ENCODE measurements around the gene BCAS3.
A peak's percentile ranks its signal among the peaks of the same experiment; 100 is the strongest.

Gene BCAS3

DNA sequence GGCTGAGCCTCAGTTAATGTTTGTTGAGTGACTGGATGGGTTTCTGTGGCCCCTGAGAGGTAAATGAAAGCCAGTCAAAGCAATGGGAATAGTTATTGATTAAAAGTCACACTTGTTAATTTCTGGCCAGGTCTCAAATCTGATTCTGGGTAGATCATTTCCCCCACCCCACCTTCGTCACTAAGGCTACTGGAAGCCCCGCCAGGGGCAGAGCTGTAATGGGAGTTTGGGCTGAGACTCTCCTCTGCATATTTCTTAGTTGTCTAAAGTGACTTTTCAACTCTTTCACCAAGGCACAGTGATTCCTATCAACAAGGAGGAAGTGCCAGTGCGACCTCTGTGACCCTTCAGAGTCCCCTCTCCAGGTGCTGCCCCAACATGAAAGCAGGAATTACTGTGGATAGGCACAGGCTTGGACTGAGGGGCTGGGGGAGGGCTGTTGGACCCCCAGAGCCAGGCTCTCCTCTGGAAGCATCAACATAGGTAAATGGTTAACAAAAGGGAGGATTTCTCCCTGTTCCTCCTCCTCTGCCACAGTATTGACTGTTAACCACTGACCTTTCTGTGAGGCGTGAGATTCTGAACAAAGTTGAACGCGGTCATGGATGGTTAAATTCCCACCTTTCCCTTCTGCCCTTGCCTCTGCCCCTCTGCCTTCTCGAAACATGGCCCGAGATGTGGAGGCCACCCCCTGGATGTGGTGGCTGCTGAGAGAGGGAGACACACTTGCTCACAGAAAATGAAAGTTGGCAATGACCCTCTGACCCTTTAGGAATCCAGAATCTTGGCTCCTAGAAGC is 701.2 kb downstream of the BCAS3 start:
- DNase-seq, result no peak

DNA sequence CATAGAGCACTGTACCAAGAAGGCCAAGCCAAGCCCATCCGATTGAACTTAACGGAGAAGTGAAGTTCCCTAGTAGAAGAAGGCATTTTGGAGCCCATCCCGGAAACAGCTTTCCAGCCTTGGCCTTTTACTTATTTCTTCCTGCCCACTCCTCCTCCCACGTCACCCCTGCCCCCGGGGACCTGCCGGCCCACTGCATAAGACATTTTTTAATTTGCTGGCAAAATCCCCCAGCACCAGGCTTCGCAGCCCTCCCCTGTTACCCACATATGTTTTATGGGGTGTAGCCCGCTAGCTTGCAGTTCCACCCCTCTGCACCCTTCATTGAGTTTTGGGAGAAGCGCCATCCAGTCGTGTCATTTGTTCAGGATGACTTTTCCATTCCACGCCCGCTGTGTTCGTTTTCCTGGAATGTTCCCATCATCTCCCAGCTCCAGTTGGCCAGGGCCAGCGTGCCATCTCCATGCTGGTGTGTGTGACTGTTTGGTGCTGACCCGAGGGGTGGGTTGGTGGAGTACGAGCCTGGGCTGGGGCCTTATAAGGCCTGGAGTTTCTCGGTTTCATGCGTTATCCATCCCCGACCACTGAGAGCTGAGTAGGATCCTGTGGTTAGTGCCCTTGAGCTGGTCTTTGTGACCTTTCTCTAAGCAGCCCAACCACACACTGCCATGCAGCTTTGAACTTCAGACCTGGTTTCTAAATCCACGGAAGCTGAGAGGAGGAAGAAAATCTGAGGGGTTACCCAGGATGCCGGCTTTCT is 702.0 kb downstream of the BCAS3 start:
- DNase-seq, result no peak

DNA sequence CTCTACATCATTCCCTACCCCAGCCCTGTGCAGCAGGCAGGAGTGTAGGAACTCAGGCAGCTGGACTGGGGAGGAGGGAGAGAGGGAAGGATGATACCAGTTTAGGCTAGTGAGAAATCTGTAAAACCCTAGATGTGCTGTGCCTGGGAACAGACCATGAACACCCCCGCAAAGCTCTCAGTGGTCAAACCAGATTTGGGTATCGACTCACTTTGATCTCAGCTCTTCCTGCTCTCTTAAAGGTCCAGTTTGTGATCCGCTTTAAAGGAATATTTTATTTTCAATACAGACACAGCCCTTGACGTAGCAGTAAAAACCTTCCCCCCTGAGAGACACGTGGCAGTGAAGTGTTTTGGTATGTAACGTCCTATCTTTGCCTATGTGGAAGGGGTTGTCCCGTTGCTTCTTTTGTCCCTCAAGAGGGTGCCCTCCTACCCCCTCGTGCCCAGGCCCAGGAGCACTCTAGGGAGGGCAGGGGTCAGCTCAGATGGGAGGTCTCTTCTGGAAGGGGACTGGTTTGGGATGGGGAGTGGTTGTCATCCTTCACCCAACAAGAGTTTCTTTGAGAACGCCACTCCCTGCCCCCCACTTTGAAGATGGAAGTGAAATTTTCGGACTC is 702.7 kb downstream of the BCAS3 start:
- DNase-seq, result no peak

DNA sequence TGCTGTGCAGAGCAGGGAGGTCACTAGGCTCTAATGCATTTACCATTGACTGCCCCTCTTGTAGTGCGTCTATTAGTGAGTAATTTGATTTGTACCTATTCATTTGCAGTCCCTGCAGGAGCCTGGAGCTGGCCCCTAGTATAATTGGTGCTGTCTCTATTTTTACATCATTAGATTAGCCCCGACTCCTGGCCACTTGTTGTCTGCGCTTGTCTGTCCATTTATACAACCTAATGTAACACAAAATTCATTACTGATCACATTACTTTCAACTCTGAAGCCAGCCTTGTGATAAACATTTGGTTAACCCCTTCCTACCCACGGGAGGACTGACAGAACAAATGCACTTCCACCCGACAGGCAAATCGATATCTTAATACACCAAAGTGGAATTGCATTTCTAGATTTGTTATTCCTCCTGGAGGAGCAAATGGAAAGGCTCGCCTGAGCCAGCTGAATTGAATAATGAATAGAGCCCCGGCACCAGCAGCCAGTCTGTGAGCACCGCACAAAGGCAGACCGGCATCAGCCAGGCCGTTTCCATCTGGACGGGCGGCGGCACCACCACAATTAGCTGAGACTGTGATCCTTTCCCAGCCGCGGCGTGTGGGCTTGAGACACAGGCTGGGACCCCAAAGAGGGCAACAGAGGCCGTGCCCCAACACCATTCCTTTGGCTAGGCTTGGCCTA is 703.3 kb downstream of the BCAS3 start:
- DNase-seq, result no peak

DNA sequence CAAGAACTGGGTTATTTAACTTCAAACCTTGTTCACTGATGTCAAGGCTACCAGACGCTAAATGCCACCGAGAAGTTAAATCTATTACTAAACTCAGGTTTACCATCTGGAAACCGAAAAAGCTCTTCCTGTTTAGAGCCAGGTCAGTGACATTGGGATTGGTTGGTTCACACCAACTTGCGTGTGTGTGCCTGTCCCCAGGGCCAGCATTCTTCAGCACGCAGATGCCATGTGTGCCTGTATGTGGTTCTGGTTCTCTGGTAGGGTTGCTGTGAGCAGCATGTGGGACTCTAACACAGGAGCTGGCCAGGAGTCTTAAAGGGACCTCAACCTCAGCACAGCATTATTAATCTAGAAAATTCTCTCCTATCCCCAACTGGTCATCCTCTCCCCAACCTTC is 703.9 kb downstream of the BCAS3 start:
- DNase-seq, result no peak

DNA sequence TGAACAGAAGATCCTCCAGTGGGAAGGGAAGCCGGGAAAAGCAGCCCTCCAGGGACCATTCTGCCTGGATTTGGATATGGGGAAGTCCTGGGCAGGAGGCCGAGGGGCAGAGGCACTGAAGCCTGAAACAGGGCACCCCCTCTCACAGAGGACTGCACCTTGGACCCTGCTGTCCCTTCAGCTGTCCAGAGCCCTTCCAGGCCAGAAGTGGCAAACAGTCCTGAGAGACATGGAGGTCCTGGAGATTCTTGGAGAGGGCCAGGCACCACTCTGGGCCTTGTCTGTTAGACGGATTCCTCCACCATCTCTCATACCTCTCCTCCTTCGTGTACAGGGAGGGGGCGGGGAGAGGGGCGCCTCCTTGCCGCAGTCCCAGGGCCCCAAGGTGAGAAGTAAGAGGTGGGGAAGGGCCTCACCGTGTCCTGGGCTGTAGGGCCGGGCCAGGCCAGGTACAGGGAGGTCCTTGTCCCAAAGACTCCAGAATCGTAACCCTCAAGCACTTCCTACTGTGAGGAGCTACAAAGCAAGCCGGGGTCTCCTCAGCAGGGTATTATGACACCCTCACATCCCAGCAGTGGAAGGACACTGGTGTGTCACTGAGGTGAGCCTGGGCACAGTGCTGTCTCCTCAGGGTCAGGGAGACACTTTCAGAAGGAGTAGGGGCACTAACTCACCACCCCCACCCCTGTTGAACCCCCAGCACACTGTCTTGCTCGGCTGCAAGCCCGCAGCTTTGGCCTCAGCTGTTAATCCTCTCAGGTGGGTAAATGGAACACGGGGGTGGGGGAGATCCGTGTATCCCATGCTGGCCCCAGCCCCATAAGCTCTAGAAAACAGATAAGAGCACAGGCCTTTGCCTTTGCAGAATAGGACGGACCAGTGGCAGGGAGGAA is 705.4 kb downstream of the BCAS3 start:
- DNase-seq, result no peak

DNA sequence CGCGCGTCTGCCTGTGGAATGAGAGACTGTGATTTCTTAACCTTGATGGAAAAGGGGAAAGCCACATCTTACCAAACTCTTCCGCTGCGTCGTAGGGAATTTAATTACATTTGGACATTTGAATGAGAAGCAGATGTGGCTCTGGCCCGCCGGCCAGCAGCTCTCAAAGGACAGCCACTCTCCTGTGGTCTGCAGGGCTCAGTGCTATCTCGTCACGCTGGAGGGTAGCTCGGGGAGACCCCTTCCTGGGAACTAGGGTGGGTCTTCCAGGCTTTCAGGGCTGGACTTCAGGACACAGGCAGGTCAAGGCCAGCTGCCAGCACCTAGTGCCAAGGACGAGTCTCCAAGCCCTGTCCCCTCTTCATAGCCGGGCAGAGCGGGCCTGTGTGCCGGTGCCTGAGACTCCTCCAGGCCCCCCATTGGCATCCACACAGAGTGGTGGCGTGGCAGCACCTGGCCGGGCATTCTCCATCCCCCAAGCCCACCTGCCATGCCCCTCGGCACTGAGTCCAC is 706.1 kb downstream of the BCAS3 start:
- no peak for DNase-seq

DNA sequence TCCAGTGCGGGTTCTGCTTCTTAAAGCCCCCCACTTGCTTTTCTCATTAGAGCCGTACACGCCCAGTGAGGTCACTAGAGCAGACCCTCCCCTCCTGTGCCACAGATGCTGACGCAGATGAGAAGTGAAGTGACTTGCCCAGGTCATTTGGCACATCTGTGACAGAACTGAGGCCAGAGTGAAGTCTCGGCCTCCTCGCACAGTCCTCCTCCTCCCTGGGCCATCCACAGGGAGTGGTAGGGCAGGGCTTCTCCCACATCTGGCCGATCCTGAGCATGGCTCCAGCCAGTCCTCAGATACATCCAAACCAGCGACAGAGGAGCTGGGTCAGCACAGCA is 706.7 kb downstream of the BCAS3 start:
- DNase-seq, result no peak

DNA sequence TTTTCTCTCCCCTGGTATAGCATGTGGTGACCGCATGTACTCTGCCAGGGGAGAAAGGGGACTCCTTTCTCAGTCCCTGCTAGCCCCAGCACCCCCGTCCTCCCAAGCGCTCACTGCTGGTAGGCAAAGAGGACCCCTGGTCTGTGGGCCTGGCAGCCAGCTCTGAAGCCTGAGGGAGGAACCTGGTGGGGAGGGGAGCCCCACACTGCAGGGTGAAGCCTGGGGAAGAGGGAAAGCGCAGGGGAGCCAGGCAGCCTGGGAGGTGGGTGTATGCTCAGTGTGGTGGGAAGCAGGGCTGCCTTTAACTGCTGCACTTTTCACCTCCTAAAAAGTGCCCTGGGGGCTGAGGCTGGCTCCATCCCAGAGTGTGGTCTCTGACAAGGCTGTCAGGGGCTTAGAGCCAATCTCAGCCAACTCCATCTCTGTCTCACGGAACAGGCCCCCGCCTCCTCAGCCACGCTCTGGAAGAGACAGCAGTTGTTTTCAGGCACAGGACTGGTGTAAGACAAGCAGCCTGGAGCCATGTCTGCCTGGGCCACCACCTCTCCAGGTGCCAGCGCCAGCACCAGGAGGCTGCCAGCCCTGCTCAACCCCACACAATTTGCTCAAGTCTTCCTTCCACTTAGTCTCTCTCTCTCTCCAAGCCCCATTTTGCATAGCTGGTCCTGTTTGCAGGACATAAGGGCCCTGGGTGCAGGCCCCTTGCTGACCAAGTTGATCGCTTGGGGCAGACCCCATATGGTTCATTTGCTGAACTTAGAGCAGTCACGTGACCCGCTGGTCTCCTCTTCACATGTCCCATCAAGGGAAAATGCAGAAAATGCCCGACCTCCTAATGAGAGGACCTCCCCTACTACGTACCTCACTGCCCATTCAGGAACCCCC is 707.3 kb downstream of the BCAS3 start:
- no peak for DNase-seq

DNA sequence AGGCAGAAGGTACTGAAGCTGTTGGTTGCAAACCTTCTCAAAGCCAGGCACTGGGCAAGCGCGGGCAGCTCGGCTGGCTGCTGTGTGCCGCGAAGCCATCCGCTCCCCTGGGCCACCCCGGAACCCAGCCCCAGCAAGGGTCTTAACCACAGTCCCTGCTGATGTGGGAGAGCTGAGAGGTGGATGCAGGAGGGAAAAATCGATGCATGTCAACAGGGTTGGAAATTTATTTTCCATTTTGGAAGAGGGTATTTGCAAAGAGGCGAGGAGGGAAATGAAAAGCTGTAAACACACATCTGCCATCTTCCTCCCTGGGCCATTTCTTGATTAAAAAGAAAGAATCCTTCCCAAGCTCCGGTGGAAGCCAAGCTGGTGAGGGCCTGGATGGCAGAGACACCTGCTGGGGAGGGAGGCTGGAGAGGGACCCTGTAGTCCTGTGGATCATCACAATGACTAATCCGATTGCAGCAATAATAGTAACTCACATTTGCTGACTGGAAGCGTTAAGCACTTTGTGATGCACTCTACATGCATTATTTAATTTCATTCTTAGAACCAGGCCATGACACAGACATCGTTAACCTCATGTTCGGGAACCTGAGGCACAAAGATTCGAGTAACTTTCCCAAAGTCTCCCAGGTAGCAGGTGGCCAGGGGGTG is 708.1 kb downstream of the BCAS3 start:
- DNase-seq, result no peak

DNA sequence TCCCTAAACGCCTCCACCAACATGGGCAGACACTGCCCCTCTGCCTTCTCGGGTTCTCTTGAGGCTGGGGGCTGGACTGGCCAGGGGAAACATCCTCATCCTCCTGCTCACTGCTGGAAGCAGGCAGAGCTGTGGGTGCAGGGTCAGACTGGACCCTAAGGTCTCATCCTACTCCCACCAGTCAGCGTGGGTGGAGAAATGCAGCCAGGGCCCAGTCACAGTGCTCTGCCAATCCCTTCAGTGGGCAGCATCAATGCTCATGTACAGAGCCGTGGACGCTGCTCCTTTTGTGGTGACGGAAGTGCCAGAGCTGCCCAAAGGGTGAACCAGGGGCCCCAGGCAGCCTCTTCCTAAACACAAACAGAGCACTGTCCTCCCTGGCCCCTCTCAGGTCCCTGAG is 708.6 kb downstream of the BCAS3 start:
- DNase-seq, result no peak

DNA sequence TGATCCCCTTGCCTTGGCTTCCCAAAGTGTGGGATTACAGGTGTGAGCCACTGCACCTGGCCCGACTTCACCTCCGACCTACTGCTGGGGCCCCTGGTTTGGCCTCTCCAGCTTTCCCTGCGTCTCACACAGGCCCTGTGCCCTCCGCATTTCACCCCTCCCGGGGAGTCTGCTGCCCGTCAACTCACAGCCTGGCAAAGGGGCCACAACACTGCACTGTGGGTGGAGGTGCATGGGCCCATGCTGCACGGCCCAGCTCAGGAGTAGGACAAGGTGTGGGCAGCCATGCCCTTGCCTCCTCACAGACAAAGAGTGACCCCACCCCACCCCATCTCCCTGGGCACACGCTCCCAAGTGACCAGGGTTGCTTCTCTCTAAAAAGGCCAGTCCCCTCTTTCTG is 709.4 kb downstream of the BCAS3 start:
- no peak for DNase-seq

DNA sequence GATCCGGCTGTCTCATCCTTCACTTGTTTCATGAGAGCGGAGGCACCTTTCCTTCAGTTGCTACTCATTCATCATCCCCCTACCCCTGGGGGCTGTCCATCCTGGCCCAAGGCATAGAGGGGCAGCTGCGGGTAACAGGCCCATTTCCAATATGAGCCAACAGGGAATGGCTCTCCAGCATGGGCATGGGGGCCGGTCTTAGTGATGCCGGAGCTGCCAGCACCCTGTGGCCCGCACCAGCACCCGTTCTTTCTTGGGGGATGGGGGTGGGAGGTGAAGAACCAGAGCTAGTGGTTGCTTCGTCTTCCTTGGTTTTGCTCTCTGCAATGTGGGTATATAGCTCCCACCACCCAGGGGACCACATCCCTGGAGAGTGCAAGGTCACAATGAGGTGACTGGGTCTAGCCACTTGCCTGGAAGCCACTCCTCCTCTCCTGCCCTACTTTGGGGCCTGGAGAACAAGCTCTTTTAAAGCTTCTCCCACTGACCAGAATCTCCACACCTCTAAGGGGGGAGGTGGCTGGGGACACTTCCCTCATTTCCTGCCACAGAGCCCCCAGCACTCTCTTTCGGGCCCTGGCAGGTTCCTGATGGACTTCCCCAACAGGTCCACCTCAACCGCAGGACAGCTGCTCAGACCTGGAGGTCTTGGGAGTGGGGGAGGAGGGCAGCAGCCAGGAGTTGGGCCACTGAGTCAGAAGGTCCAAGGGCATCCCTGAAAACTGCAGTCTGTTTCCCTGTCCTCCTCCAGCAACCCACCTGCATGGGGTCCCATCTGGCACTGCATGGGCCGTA is 710.1 kb downstream of the BCAS3 start:
- no peak for DNase-seq

DNA sequence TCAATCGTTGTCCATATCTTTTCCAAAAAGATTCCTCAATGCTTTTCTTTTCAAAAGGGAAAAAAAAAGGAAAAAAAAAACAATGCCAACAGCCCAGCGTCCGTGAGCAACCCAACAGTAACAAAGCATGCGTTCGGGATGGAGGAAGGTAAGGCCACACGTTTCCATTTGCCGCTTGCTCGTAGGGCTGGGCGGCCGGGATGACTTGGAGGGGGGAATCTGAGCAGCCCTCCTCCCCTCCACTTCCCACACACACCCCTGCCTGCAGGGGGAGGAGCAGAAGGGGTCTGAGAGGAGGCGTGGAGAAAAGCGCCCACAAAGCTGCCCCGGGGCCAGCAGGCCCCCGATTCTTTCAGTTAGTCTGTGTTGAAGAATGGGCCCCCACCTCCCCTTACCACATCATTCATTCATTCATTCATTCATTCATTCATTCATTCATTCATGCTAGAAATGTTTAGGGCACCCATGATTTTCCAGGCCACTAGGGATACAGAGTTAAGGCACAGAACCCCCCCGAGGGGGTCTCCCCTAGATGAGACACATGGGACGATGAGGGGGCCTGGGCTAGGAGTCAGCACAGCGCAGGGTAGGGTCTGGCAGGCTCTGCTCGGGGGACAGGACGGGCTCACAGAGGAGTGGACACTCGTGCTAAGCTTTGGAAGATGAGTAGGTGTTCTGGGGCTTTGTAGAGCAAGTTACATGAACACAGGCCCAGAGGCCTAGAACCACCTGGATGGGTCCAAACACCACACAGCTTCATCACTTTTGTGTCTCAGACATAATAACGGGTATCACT is 711.1 kb downstream of the BCAS3 start:
- no peak for DNase-seq

DNA sequence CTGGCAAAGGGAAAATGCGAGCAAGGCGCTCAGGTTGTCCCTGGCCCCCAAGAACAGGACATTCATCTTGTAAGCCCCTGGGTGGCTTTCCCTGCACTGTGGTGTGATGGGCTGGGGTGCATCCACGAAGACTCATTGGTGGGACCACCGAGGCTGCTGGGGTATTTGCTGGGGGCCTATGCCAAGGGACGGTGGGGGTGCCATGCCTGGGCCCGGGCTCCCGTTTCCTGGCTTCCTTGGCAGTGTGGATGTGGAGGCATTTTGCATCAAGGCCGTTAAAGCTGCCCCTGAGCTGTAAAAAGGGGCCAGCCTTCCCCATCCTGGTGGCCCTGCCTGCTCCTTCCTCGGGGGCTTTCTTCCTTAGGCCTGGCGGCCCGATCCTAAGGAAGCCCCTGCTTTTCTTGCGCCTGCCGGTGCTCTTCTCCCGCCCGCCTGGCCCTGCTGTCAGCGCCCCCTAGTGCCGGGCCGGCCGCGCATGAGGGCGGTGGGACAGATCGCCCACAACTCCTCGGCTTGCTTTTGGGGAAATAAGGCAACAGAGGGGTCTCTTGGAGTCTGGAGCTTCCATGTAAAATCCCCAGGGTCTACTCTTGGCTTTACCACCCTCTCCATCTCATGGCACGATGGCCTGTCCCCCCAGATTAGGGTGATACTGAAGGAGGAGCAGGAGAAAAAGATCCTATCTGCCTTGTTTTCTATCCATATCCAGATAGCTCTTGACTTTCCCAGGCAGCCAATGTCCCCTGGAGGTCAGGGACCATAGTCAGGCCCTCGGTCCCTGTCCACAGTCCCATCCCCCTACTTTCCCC is 712.2 kb downstream of the BCAS3 start:
- DNase-seq, result peak; percentile 27 to 31

DNA sequence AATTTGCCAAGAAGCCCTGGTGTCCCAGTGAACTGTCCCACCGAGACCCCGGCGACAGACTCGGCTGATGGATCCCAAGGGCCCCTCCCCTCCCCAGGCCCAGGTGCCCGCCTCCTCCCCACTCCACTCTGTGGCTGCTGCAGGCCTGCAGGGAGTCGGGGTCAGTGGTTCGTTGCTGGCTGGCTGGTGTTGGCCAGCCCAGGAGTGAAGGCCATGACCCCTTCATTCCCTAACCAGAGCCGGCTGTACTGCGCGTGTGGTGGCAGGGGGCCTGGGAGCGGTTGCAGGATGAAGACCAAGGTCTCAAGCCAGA is 712.8 kb downstream of the BCAS3 start:
- DNase-seq, result no peak

DNA sequence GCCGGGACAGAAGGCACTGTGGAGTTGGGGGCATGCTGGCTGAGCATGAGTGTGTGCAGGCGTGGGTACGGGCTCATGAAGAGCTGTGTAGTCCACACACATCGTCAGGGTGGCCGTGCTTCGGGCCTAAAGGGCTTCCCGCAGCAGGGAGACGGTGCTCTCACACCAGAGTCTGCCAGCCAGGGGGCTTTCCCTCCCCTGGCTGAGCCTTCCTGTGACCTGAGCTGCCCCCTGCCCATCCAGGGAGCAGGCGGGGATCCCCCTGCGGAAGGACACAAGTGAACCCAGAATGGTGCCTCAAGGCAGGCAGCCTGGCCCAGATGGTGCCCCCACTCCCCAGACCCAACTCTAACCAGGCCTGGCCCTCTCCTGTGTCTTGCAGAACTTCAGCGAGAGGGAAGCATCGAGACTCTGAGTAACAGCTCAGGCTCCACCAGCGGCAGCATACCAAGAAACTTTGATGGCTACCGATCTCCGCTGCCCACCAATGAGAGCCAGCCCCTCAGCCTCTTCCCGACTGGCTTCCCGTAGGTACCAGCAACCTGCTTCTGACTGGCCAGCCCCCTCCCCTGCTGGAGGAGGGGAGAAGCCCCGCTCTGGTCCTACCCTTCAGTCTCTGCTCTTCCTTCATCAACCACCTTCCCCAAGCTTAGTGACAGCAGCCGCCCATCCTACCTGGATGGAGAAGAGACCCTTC is 714.1 kb downstream of the BCAS3 start:
- DNase-seq, result no peak

DNA sequence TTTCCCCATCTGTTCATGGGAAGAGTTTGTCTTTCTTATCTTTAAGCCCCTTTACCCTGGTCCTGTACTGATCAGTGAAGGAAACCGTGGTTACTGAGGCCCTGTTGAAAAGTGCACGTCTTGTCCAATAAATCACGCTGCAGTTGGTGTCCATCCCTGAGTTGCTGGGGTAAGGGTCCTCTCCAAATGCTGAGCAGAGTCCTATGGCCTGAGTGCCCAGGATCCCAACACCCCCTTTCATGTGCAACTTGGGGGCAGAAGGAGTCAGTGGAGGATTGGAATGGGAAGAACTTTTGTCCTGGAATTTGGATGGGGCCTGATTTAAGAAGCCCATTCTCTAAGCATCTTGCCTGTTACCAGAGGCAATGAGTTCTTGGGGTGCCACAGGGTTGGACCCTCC is 715.0 kb downstream of the BCAS3 start:
- no peak for DNase-seq

All from CD4-positive, alpha-beta T cell treated with Interleukin-1 beta for 1 hour (primary cell).